Measurements from ENCODE around the gene STAT6.

Gene STAT6

GRCh38 chr12:57093415-57094207, 17.6 kb downstream of the STAT6 start:
- TF ChIP-seq CTCF (IDR thresholded peaks at IDR 0.05; ENCODE audit: insufficient read depth, missing control alignments), result peak; percentile 59
- DNase-seq (ENCODE audit: insufficient read length, low spot score), result peak; percentile 89
- no peak for FAIRE-seq

GRCh38 chr12:57092876-57093414, 18.2 kb downstream of the STAT6 start:
- no peak for TF ChIP-seq CTCF (IDR thresholded peaks at IDR 0.05; ENCODE audit: insufficient read depth, missing control alignments)
- FAIRE-seq (no peak), DNase-seq (ENCODE audit: insufficient read length, low spot score) (no peak)

- FAIRE-seq (no peak), DNase-seq (ENCODE audit: insufficient read length, low spot score) (no peak)
- TF ChIP-seq CTCF (IDR thresholded peaks at IDR 0.05; ENCODE audit: insufficient read depth, missing control alignments), result no peak
These were observed 18.7 kb downstream of the STAT6 start for GRCh38 chr12:57092529-57092862.

GRCh38 chr12:57091638-57092528, 19.3 kb downstream of the STAT6 start:
- no peak for TF ChIP-seq CTCF (IDR thresholded peaks at IDR 0.05; ENCODE audit: insufficient read depth, missing control alignments)
- no peak for FAIRE-seq
- DNase-seq (ENCODE audit: insufficient read length, low spot score), result no peak

GRCh38 chr12:57090924-57091637, 20.1 kb downstream of the STAT6 start:
- no peak for FAIRE-seq
- no peak for DNase-seq (ENCODE audit: insufficient read length, low spot score)
- TF ChIP-seq CTCF (IDR thresholded peaks at IDR 0.05; ENCODE audit: insufficient read depth, missing control alignments), result no peak

GRCh38 chr12:57090490-57090889, 20.7 kb downstream of the STAT6 start:
- no peak for TF ChIP-seq CTCF (IDR thresholded peaks at IDR 0.05; ENCODE audit: insufficient read depth, missing control alignments)
- DNase-seq (ENCODE audit: insufficient read length, low spot score), result no peak
- no peak for FAIRE-seq

All from D721Med (cell line).